Caco-2 (cell line): ENCODE data around the gene PIMREG. TPM values are rescaled to one million over a fixed set of nuclear protein-coding genes. Genes with fewer than 3 reads are reported as not detected.

ENCODE experiments used
- BruUV-seq: library from RNA; stranded (reverse); fragments of 400-500 nt; replicated peaks from 2 replicates; lab custom pipeline; 2021; lab: Mats Ljungman, UMichigan
- CTCF ChIA-PET: fragments of 300-600 bp; sonication (Branson Sonifier 250); formaldehyde crosslinking; loops from one replicate; lab custom pipeline; 2022; ENCODE audit warnings: antibody characterized with exemption; lab: Charles Lee
- POLR2A ChIA-PET: fragments of 300-600 bp; sonication (Branson Sonifier 250); formaldehyde crosslinking; loops from one replicate; lab custom pipeline; 2022; ENCODE audit warnings: antibody characterized with exemption; lab: Charles Lee
- DNase-seq, 2 experiments: peaks; one replicate each; pipeline versions ENCODE4 v3.0.0 to v3.0.0-alpha.2; 2020 to 2022
- H3K27me3 ChIP-seq: replicated peaks from 2 replicates; pipeline ENCODE4 v1.6.0; 2011; ENCODE audit warnings: low read length; ENCODE audit not compliant: control insufficient read depth, insufficient read depth
- H3K36me3 ChIP-seq: 2 replicates; pipeline ENCODE4 v1.5.1; 2011; ENCODE audit warnings: low read length; ENCODE audit not compliant: control insufficient read depth, insufficient read depth
- H3K4me1 ChIP-seq: fragments of 250-450 bp; sonication (Bioruptor Pico); 2 replicates; pipeline ENCODE4 v1.5.1; 2020; ENCODE audit warnings: mild to moderate bottlenecking
- H3K4me3 ChIP-seq: 2 replicates; pipeline ENCODE4 v1.5.1; 2011; ENCODE audit warnings: low read depth, mild to moderate bottlenecking, control low read depth, low read length
- H3K9me3 ChIP-seq: fragments of 250-450 bp; sonication (Bioruptor Pico); 2 replicates; pipeline ENCODE4 v1.5.1; 2020; ENCODE audit warnings: mild to moderate bottlenecking, moderate library complexity
- H3K27ac Mint-ChIP-seq: one replicate; pipeline ENCODE4 v1.8.0; 2022; ENCODE audit warnings: mixed read lengths; ENCODE audit not compliant: unreplicated experiment
- H3K27me3 Mint-ChIP-seq: one replicate; pipeline ENCODE4 v1.8.0; 2022; ENCODE audit warnings: mixed read lengths; ENCODE audit not compliant: insufficient read depth, unreplicated experiment
- H3K36me3 Mint-ChIP-seq: one replicate; pipeline ENCODE4 v1.8.0; 2022; ENCODE audit warnings: mild to moderate bottlenecking, mixed read lengths; ENCODE audit not compliant: insufficient read depth, unreplicated experiment
- H3K4me1 Mint-ChIP-seq: one replicate; pipeline ENCODE4 v1.8.0; 2022; ENCODE audit warnings: low read depth, mixed read lengths; ENCODE audit not compliant: unreplicated experiment
- H3K4me3 Mint-ChIP-seq: one replicate; pipeline ENCODE4 v1.8.0; 2022; ENCODE audit warnings: mild to moderate bottlenecking, moderate library complexity, mixed read lengths; ENCODE audit not compliant: unreplicated experiment
- H3K9me3 Mint-ChIP-seq: one replicate; pipeline ENCODE4 v1.8.0; 2022; ENCODE audit warnings: mixed read lengths; ENCODE audit not compliant: unreplicated experiment
- intact Hi-C: fragments of 100-400 bp; cut with micrococcal nuclease; formaldehyde crosslinking; loops from one replicate; pipeline ENCODE4 v1.10.0; 2022; ENCODE audit not compliant: unreplicated experiment
- total RNA-seq: library from RNA; stranded (reverse); gene quantifications from 2 replicates; pipeline ENCODE4 v1.2.3, GENCODE V29; 2022
- TF ChIP-seq, protein P1 (sequence below), 2 experiments: fragments of 200-600 bp in 1 of 2; IDR thresholded peaks; 1 replicate in 1 of 2; 2 replicates in 1 of 2; pipeline versions ENCODE4 v1.5.1 to v1.8.0; 2011 to 2022; ENCODE audit warnings: antibody characterized with exemption in 1 of 2, control low read depth in 1 of 2, inconsistent platforms in 1 of 2, low read depth in 1 of 2, low read length in 1 of 2, mild to moderate bottlenecking in 1 of 2, moderate library complexity in 1 of 2; ENCODE audit not compliant: insufficient read depth in 1 of 2, severe bottlenecking in 1 of 2, unreplicated experiment in 1 of 2

PIMREG gene
- total RNA-seq, 1 experiment from 2014 or later, result 15.8 TPM

- DNase-seq, result no peak
- Histone ChIP-seq H3K4me1 (no peaks in the 10 kb centered on the region), H3K4me3 (no peak overlapping the region), H3K9me3 (no peaks in the 10 kb centered on the region), H3K36me3 (no peaks in the 10 kb centered on the region), H3K27me3 (no peaks in the 10 kb centered on the region)
- no TSS peak for BruUV-seq
- ChIA-PET POLR2A (no interaction called here), CTCF (interaction anchor here (0.6 kb wide), 1 partner anchor 60 kb away, joined by 5 read pairs; no protein-coding TSS in a partner anchor)
- Mint-ChIP-seq H3K27ac (no peak overlapping the region), H3K4me3 (no peak overlapping the region), H3K36me3 (no peaks in the 10 kb centered on the region), H3K4me1 (no peaks in the 10 kb centered on the region), H3K27me3 (peaks cover 7% of the 10 kb centered on the region), H3K9me3 (no peaks in the 10 kb centered on the region)
- intact Hi-C loops, result no loop called here
- TF ChIP-seq, protein P1, sequence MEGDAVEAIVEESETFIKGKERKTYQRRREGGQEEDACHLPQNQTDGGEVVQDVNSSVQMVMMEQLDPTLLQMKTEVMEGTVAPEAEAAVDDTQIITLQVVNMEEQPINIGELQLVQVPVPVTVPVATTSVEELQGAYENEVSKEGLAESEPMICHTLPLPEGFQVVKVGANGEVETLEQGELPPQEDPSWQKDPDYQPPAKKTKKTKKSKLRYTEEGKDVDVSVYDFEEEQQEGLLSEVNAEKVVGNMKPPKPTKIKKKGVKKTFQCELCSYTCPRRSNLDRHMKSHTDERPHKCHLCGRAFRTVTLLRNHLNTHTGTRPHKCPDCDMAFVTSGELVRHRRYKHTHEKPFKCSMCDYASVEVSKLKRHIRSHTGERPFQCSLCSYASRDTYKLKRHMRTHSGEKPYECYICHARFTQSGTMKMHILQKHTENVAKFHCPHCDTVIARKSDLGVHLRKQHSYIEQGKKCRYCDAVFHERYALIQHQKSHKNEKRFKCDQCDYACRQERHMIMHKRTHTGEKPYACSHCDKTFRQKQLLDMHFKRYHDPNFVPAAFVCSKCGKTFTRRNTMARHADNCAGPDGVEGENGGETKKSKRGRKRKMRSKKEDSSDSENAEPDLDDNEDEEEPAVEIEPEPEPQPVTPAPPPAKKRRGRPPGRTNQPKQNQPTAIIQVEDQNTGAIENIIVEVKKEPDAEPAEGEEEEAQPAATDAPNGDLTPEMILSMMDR (IDR thresholded peaks at IDR 0.05; ENCODE audit: insufficient read depth in 1 of 2, low read depth in 1 of 2, low read length in 1 of 2, severe bottlenecking in 1 of 2, unreplicated experiment in 1 of 2), result no peak
Observed at GRCh38 chr17:6496116-6496481, 51.8 kb downstream of the PIMREG start.

- Mint-ChIP-seq H3K27me3 (peaks cover 7% of the 10 kb centered on the region), H3K9me3 (no peaks in the 10 kb centered on the region), H3K4me3 (no peak overlapping the region), H3K36me3 (no peaks in the 10 kb centered on the region), H3K27ac (no peak overlapping the region), H3K4me1 (no peaks in the 10 kb centered on the region)
- Histone ChIP-seq H3K9me3 (no peaks in the 10 kb centered on the region), H3K4me3 (no peak overlapping the region), H3K4me1 (no peaks in the 10 kb centered on the region), H3K36me3 (no peaks in the 10 kb centered on the region), H3K27me3 (no peaks in the 10 kb centered on the region)
- CTCF ChIA-PET, result interaction anchor here (0.6 kb wide), 1 partner anchor 107 kb away, joined by 5 read pairs; no protein-coding TSS in a partner anchor
- POLR2A ChIA-PET, result no interaction called here
- no peak for DNase-seq
- TF ChIP-seq, protein P1 (IDR thresholded peaks at IDR 0.05; ENCODE audit: insufficient read depth in 1 of 2, low read depth in 1 of 2, low read length in 1 of 2, severe bottlenecking in 1 of 2, unreplicated experiment in 1 of 2), result no peak
- no TSS peak for BruUV-seq
- intact Hi-C loops, result no loop called here
Observed at GRCh38 chr17:6496640-6497441, 52.6 kb downstream of the PIMREG start.

GRCh38 chr17:6497496-6498221, 53.4 kb downstream of the PIMREG start:
- intact Hi-C loops, result no loop called here
- TF ChIP-seq, protein P1 (IDR thresholded peaks at IDR 0.05; ENCODE audit: insufficient read depth in 1 of 2, low read depth in 1 of 2, low read length in 1 of 2, severe bottlenecking in 1 of 2, unreplicated experiment in 1 of 2), result no peak
- Histone ChIP-seq H3K27me3 (no peaks in the 10 kb centered on the region), H3K4me1 (no peaks in the 10 kb centered on the region), H3K4me3 (no peak overlapping the region), H3K36me3 (no peaks in the 10 kb centered on the region), H3K9me3 (no peaks in the 10 kb centered on the region)
- BruUV-seq, result no TSS peak
- H3K36me3 Mint-ChIP-seq, result no peaks in the 10 kb centered on the region
- no peak for DNase-seq
- H3K4me1 Mint-ChIP-seq, result no peaks in the 10 kb centered on the region
- no peak overlapping the region for H3K27ac Mint-ChIP-seq
- peaks cover 7% of the 10 kb centered on the region for H3K27me3 Mint-ChIP-seq
- H3K4me3 Mint-ChIP-seq, result no peak overlapping the region
- ChIA-PET POLR2A (no interaction called here), CTCF (interaction anchor here (0.6 to 1.0 kb wide), 2 partner anchors 25 to 108 kb away, joined by 3 to 5 read pairs; no protein-coding TSS in a partner anchor)
- H3K9me3 Mint-ChIP-seq, result no peaks in the 10 kb centered on the region
